Raji (cell line): ENCODE data around the gene CLDN11.

Experiments
- POLR2A ChIP-seq: IDR thresholded peaks from 2 replicates; pipeline ENCODE4 v1.6.1; 2011; ENCODE audit warnings: low read depth, low read length, control low read depth; ENCODE audit not compliant: insufficient read depth

CLDN11 gene

GRCh38 chr3:170418422-170419398 is at the start of gene CLDN11:
CLDN11 (plus strand) TSS chr3:170418868; CDS start chr3:170419067, 199 bp downstream.
- no peak for TF ChIP-seq POLR2A

GRCh38 chr3:170368921-170369320 is 49.7 kb upstream of the CLDN11 start:
- no peak for TF ChIP-seq POLR2A

- TF ChIP-seq POLR2A = no peak
Measured at GRCh38 chr3:170372190-170372879, 46.3 kb upstream of the CLDN11 start.

- TF ChIP-seq POLR2A = no peak
Measured at GRCh38 chr3:170383567-170383966, 35.1 kb upstream of the CLDN11 start.

- TF ChIP-seq POLR2A = no peak
Measured at GRCh38 chr3:170386468-170386867, 32.2 kb upstream of the CLDN11 start.

GRCh38 chr3:170387950-170388349 is 30.7 kb upstream of the CLDN11 start:
- no peak for TF ChIP-seq POLR2A

GRCh38 chr3:170391108-170391507 is 27.6 kb upstream of the CLDN11 start:
- TF ChIP-seq POLR2A = no peak

GRCh38 chr3:170397685-170398084 is 21.0 kb upstream of the CLDN11 start:
- no peak for TF ChIP-seq POLR2A

GRCh38 chr3:170405101-170405500 is 13.6 kb upstream of the CLDN11 start:
- TF ChIP-seq POLR2A = no peak

GRCh38 chr3:170410428-170411029 is 8.1 kb upstream of the CLDN11 start:
- TF ChIP-seq POLR2A = no peak

- TF ChIP-seq POLR2A = no peak
Measured at GRCh38 chr3:170413291-170413690, 5.4 kb upstream of the CLDN11 start.

- TF ChIP-seq POLR2A = no peak
Measured at GRCh38 chr3:170414202-170414663, 4.4 kb upstream of the CLDN11 start.

- TF ChIP-seq POLR2A = no peak
Measured at GRCh38 chr3:170417090-170417489, 1.6 kb upstream of the CLDN11 start.

- TF ChIP-seq POLR2A = no peak
Measured at GRCh38 chr3:170419557-170420087, 954 bp downstream of the CLDN11 start.

- TF ChIP-seq POLR2A = no peak
Measured at GRCh38 chr3:170420307-170420821, 1.7 kb downstream of the CLDN11 start.
